Measurements from ENCODE around the gene ETV5.

Gene ETV5

GRCh38 chr3:186108941-186109865, at the start of gene ETV5:
Gene ETV5 (minus strand): TSS chr3:186109089. CDS start chr3:186105868, 3,221 bp downstream.
- peak; percentile 100 for DNase-seq

GRCh38 chr3:186154641-186155040, 45.8 kb upstream of the ETV5 start:
- no peak for DNase-seq

GRCh38 chr3:186152889-186153292, 44.0 kb upstream of the ETV5 start:
- DNase-seq, result no peak

GRCh38 chr3:186152361-186152798, 43.5 kb upstream of the ETV5 start:
- DNase-seq, result no peak

GRCh38 chr3:186151077-186151971, 42.4 kb upstream of the ETV5 start:
- no peak for DNase-seq

GRCh38 chr3:186150041-186150830, 41.3 kb upstream of the ETV5 start:
- no peak for DNase-seq

- DNase-seq, result no peak
Observed at GRCh38 chr3:186149319-186149960, 40.6 kb upstream of the ETV5 start.

- DNase-seq, result no peak
Observed at GRCh38 chr3:186144257-186144656, 35.4 kb upstream of the ETV5 start.

GRCh38 chr3:186143250-186143649, 34.4 kb upstream of the ETV5 start:
- DNase-seq, result no peak

GRCh38 chr3:186142393-186142932, 33.6 kb upstream of the ETV5 start:
- DNase-seq, result peak; percentile 73

GRCh38 chr3:186141790-186142189, 32.9 kb upstream of the ETV5 start:
- DNase-seq, result no peak

- no peak for DNase-seq
Observed at GRCh38 chr3:186138272-186138981, 29.5 kb upstream of the ETV5 start.

- no peak for DNase-seq
Observed at GRCh38 chr3:186137051-186137685, 28.3 kb upstream of the ETV5 start.

- DNase-seq, result no peak
Observed at GRCh38 chr3:186133980-186134379, 25.1 kb upstream of the ETV5 start.

GRCh38 chr3:186132487-186132886, 23.6 kb upstream of the ETV5 start:
- DNase-seq, result no peak

- no peak for DNase-seq
Observed at GRCh38 chr3:186129206-186129605, 20.3 kb upstream of the ETV5 start.

- DNase-seq, result no peak
Observed at GRCh38 chr3:186128158-186128557, 19.3 kb upstream of the ETV5 start.

- no peak for DNase-seq
Observed at GRCh38 chr3:186127463-186127862, 18.6 kb upstream of the ETV5 start.

GRCh38 chr3:186125118-186125517, 16.2 kb upstream of the ETV5 start:
- DNase-seq, result no peak

- DNase-seq, result no peak
Observed at GRCh38 chr3:186124592-186124991, 15.7 kb upstream of the ETV5 start.

GRCh38 chr3:186123012-186123411, 14.1 kb upstream of the ETV5 start:
- DNase-seq, result no peak
